Measurements from ENCODE around the gene ARMC5.

DNA sequence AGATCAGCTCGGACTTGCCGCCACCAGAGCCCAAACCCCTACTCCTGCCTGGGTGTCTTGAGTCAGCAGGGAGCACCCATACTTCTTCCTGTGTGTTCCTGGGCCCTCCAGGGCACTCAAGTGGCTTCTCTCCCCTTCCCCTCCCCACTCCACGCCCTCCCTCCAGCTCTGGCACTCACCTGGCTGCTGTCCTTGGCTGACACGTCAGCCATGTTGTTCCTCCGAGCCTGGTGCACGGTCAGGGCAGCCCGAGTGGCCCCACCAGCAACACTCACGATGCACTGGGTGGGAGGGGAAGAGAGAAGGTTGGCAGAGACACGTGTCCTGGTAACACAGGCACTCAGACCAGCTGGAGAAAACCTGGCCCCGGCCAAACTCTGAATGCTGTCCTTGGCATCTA lies 37.4 kb downstream of the ARMC5 start:
- TF ChIP-seq, protein P1, sequence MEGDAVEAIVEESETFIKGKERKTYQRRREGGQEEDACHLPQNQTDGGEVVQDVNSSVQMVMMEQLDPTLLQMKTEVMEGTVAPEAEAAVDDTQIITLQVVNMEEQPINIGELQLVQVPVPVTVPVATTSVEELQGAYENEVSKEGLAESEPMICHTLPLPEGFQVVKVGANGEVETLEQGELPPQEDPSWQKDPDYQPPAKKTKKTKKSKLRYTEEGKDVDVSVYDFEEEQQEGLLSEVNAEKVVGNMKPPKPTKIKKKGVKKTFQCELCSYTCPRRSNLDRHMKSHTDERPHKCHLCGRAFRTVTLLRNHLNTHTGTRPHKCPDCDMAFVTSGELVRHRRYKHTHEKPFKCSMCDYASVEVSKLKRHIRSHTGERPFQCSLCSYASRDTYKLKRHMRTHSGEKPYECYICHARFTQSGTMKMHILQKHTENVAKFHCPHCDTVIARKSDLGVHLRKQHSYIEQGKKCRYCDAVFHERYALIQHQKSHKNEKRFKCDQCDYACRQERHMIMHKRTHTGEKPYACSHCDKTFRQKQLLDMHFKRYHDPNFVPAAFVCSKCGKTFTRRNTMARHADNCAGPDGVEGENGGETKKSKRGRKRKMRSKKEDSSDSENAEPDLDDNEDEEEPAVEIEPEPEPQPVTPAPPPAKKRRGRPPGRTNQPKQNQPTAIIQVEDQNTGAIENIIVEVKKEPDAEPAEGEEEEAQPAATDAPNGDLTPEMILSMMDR (IDR thresholded peaks at IDR 0.05; ENCODE audit: insufficient read depth, low read depth, low read length): no peak
- TF ChIP-seq EZH2 (IDR thresholded peaks at IDR 0.05; ENCODE audit: insufficient read depth, low read length): no peak
